ENCODE results near the gene NBEAL2. TPM values are rescaled to one million over a fixed set of nuclear protein-coding genes. Genes with fewer than 3 reads are reported as not detected.
"Not testable (repeated sequence)": the region's sequence is repeated elsewhere in the genome, so short reads cannot be mapped to it uniquely, and the experiment has no call there.

NBEAL2 gene
- total RNA-seq, 1 donor from 2014 or later = 70.2 TPM

DNA sequence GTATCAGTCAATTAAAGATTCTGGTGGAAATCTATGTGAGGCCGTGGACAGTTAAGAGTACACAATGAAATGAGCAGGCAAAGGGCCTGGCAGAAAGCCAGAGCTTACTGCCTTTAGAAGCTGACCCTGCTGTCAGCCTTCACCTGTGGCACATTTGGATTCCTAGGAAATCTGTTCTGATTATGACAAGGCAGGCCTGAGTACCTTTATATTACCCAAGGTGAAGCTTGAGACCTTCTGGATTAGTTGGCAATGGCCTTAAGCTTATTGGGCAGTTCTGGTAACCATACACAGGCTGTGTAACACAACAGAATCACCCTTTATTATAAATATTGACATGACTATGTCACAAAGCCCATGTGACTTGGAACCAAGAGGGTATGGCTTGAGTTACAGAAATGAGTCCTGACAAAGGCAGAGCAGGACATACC is 43.2 kb downstream of the NBEAL2 start:
- no peak overlapping the region for H3K27ac ChIP-seq
- intact Hi-C loops (cut with DNase I) = no loop called here
- H3K27me3 ChIP-seq = no peaks in the 10 kb centered on the region

DNA sequence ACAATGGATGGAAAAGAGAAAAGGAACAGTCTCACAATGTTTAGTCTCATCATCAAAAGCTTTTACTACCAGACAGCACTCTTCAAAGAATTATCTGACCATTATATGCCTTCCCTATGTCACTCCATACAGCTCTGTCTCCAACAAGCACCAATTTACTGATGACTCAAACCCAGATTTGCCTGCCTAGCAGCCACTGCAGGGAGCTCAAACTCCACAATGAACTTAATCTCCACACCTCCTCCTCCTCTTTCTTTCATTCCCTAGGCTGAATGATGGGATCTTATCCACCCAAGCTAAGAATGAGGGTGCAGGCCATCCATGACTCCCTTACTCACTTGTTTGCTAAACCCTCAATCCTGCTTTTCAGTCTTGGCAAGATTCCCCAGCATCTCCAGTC is 45.5 kb downstream of the NBEAL2 start:
- no peak for DNase-seq (ENCODE audit: low spot score in 2 of 2)
- H3K4me3 ChIP-seq = no peak overlapping the region
- H3K36me3 ChIP-seq = no peaks in the 10 kb centered on the region
- H3K27me3 ChIP-seq = no peaks in the 10 kb centered on the region
- no peaks in the 10 kb centered on the region for H3K4me1 ChIP-seq
- intact Hi-C loops (cut with DNase I) = no loop called here
- no peaks in the 10 kb centered on the region for H3K9me3 ChIP-seq
- H3K27ac ChIP-seq = no peak overlapping the region
- TF ChIP-seq, protein P1, sequence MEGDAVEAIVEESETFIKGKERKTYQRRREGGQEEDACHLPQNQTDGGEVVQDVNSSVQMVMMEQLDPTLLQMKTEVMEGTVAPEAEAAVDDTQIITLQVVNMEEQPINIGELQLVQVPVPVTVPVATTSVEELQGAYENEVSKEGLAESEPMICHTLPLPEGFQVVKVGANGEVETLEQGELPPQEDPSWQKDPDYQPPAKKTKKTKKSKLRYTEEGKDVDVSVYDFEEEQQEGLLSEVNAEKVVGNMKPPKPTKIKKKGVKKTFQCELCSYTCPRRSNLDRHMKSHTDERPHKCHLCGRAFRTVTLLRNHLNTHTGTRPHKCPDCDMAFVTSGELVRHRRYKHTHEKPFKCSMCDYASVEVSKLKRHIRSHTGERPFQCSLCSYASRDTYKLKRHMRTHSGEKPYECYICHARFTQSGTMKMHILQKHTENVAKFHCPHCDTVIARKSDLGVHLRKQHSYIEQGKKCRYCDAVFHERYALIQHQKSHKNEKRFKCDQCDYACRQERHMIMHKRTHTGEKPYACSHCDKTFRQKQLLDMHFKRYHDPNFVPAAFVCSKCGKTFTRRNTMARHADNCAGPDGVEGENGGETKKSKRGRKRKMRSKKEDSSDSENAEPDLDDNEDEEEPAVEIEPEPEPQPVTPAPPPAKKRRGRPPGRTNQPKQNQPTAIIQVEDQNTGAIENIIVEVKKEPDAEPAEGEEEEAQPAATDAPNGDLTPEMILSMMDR (IDR thresholded peaks at IDR 0.05) = no peak

More for the DNA sequence above, 43.2 kb downstream of the NBEAL2 start:
- DNase-seq (ENCODE audit: low spot score in 2 of 2) = no peak
- Histone ChIP-seq H3K4me1 (no peaks in the 10 kb centered on the region), H3K9me3 (no peaks in the 10 kb centered on the region), H3K4me3 (no peak overlapping the region), H3K36me3 (peaks cover 14 to 20% of the 10 kb centered on the region in 2 donors)
- TF ChIP-seq, protein P1 (IDR thresholded peaks at IDR 0.05) = no peak

DNA sequence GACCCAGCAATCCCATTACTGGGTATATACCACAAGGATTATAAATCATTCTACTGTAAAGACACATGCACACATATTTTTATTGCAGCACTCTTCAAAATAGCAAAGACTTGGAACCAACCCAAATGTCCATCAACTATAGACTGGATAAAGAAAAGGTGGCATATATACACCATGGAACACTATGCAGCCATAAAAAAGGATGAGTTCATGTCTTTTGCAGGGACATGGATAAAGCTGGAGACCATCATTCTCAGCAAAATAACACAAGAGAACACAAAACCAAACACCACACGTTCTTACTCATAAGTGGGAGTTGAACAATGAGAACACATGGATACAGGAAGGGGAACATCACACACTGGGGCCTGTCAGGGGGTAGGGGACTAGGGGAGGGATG is 47.0 kb downstream of the NBEAL2 start:
- H3K27ac ChIP-seq = not testable (repeated sequence)

DNA sequence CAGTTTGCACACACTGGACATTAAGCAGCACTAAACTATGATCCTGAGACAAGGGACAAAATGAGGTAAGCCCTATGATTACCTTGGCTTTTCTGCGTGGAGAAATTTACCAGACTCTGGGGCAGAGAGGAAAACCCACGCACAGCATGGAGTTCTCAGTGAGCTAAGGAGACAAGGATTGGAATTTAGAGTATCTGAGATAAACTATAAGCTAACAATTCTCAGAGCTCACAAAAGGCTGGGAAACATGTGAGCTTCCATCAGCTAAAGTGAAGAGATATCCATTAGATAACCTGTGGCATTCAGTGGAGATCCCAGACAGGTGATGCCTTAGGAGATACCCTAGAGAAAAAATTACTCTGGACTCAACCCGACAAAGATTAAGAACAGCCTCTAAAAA is 48.7 kb downstream of the NBEAL2 start:
- intact Hi-C loops (cut with DNase I) = no loop called here
- no peak for DNase-seq (ENCODE audit: low spot score in 2 of 2)

More for the DNA sequence above, 47.0 kb downstream of the NBEAL2 start:
- H3K4me3 ChIP-seq; H3K27me3 ChIP-seq; H3K9me3 ChIP-seq; H3K36me3 ChIP-seq; DNase-seq (ENCODE audit: low spot score in 2 of 2); intact Hi-C loops (cut with DNase I); H3K4me1 ChIP-seq: not testable (repeated sequence)

DNA sequence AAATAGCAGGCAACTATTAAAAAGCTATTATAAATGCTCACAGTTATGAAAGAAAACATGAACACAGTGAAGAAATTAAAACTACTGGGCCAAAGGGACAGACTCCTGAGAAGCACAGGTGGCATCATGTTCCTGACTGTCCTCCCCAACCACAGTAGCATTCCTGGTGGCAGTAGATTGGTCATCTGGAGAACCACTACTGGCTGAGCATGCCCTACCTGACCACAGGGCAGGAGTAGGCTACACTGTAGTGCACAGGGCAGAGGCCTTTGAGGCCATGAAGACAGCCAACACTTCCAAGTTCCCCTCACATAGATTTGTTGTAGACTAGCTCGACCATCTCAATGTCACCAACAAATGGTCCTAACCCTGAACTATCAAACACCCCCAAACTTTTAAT is 49.2 kb downstream of the NBEAL2 start:
- H3K36me3 ChIP-seq = peaks cover 0 to under 1% of the 10 kb centered on the region in 2 donors
- H3K9me3 ChIP-seq = no peaks in the 10 kb centered on the region
- intact Hi-C loops (cut with DNase I) = no loop called here
- no peak overlapping the region for H3K27ac ChIP-seq
- no peak for DNase-seq (ENCODE audit: low spot score in 2 of 2)
- TF ChIP-seq, protein P1 (IDR thresholded peaks at IDR 0.05) = no peak
- H3K4me1 ChIP-seq = no peaks in the 10 kb centered on the region
- H3K27me3 ChIP-seq = no peaks in the 10 kb centered on the region
- no peak overlapping the region for H3K4me3 ChIP-seq

More for the DNA sequence above, 48.7 kb downstream of the NBEAL2 start:
- TF ChIP-seq, protein P1 (IDR thresholded peaks at IDR 0.05) = no peak
- H3K27ac ChIP-seq = no peak overlapping the region
- H3K36me3 ChIP-seq = no peaks in the 10 kb centered on the region
- no peaks in the 10 kb centered on the region for H3K9me3 ChIP-seq
- no peaks in the 10 kb centered on the region for H3K27me3 ChIP-seq
- no peak overlapping the region for H3K4me3 ChIP-seq
- H3K4me1 ChIP-seq = no peaks in the 10 kb centered on the region

DNA sequence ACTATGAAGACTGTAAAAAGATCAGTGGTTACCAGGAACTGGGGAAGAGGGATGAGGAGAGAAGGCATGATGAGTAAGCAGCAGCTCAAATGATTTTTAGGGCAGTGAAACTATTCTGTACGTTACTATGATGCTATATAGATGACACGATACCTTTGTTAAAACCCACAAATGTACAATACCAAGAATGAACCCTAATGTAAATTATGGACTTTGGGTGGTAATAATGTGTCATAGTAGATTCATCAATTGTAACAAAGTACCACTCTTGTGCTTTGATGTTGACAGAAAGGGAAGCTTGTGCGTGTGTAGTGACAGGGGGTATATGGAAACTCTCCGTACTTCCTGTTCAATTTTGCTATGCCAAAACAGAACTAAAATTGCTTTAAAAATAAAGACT is 51.6 kb downstream of the NBEAL2 start:
- H3K36me3 ChIP-seq = peaks cover 15 to 22% of the 10 kb centered on the region in 2 donors
- H3K27ac ChIP-seq; intact Hi-C loops (cut with DNase I); H3K4me1 ChIP-seq; H3K9me3 ChIP-seq; H3K27me3 ChIP-seq; H3K4me3 ChIP-seq; DNase-seq (ENCODE audit: low spot score in 2 of 2): not testable (repeated sequence)

DNA sequence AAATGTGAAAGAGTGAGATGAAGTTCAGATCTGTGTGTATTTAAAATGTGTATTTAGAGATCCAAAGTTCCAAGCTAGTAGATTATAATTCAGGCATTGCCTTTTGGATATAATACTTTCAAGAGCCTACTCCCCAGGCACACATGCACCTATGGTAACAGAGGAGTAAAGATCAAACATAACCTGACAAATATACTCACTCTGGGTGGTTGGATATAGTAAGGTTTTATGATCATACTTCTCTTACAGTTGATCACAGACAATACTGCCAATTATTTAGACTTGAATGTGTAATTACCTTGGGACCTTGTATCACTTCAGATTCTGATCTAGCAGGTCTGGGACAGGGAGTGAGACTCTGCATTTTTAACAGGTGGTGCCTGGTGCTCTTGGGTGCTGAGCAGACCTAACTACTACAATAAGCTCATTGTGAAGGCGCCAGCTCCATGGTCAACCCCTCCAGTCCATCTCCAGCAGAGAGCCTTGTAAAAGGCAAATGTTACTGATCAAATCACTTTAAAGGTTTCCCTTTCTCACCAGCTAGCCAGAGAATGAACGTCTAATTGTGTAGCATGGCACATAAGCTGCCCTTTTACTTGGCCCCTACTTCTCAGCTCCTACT is 55.5 kb downstream of the NBEAL2 start:
- H3K27ac ChIP-seq = no peak overlapping the region
- intact Hi-C loops (cut with DNase I) = no loop called here
- H3K36me3 ChIP-seq = peaks cover 27 to 54% of the 10 kb centered on the region in 2 donors
- no peak for DNase-seq (ENCODE audit: low spot score in 2 of 2)
- no peaks in the 10 kb centered on the region for H3K4me1 ChIP-seq
- H3K27me3 ChIP-seq = no peaks in the 10 kb centered on the region
- H3K4me3 ChIP-seq = no peak overlapping the region
- TF ChIP-seq, protein P1 (IDR thresholded peaks at IDR 0.05) = no peak
- no peaks in the 10 kb centered on the region for H3K9me3 ChIP-seq
